22Rv1 (cell line): Measurements from ENCODE around the gene PCTP.

ENCODE experiments used
- ZFX ChIP-seq: fragments of 450-650 bp; IDR thresholded peaks from 2 replicates; pipeline ENCODE4 v1.6.1; 2017; ENCODE audit warnings: antibody characterized with exemption, borderline replicate concordance
- TF ChIP-seq, protein P1 (sequence below): fragments of 450-650 bp; IDR thresholded peaks from 2 replicates; pipeline ENCODE4 v1.5.1; 2017; ENCODE audit warnings: mild to moderate bottlenecking

DNA sequence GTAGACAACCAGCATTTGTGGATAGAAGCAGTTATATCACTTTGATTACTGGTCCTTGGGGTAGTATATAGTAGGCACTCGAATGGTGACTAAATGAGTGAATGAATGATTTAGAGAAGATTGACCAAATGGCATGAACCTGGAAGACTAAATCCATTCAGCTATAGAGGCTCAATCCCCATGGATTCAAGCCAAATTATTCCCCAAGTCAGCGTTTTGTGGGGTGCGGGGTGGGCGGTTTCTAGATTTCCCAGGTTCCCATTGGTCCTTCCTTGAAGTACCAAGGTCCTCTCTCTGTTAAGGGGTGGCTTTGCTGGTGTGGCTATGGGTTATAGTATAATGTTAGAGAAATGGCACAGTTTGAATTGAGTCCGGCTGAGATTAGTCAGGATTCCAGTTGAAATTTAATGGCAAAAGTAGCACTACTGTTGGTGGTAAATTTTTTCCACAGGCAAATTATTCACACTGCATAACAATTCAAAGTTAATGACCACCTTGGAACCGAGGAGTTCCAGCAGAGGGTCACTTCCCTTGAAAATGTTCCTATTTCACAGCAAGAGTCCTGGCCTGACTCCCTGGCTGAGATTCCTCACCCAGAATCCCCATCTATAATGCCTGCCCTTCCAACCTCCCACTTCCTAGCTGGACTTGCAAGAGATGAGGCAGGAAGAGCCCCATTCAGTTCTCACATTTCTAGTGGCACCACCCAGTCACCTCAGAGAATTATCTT is 27.7 kb downstream of the PCTP start:
- TF ChIP-seq, protein P1, sequence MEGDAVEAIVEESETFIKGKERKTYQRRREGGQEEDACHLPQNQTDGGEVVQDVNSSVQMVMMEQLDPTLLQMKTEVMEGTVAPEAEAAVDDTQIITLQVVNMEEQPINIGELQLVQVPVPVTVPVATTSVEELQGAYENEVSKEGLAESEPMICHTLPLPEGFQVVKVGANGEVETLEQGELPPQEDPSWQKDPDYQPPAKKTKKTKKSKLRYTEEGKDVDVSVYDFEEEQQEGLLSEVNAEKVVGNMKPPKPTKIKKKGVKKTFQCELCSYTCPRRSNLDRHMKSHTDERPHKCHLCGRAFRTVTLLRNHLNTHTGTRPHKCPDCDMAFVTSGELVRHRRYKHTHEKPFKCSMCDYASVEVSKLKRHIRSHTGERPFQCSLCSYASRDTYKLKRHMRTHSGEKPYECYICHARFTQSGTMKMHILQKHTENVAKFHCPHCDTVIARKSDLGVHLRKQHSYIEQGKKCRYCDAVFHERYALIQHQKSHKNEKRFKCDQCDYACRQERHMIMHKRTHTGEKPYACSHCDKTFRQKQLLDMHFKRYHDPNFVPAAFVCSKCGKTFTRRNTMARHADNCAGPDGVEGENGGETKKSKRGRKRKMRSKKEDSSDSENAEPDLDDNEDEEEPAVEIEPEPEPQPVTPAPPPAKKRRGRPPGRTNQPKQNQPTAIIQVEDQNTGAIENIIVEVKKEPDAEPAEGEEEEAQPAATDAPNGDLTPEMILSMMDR, result no peak
- TF ChIP-seq ZFX, result no peak
